Dedifferentiated amniotic fluid mesenchymal stem cell (primary cell): ENCODE results near the gene BRAP.
"Not testable (repeated sequence)": the region's sequence is repeated elsewhere in the genome, so short reads cannot be mapped to it uniquely, and the experiment has no call there.

Source experiments
- DNase-seq: peaks from one replicate; pipeline ENCODE4 v3.0.0-alpha.2; 2016; ENCODE audit errors: extremely low spot score

BRAP gene

DNA sequence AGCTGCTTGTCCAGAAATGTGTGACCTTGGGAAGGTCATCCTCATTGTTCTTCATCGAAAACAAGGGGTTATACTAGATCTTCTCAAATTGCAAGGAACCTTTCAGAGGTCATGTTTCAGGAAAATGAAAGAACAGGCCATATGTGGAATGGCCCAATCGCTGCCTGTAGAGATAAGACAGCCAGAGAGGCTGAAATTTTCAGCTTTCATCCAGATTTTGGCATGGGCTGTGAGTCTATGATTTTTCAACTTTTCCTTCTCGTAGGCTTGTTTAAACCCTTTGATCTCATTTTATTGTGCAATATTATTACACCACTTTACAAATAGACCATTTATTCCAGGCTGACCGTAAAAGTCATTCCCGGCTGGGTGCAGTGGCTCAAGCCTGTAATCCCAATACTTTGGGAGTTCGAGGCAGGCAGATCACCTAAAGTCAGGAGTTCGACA lies 69.6 kb downstream of the BRAP start:
- DNase-seq, result no peak

DNA sequence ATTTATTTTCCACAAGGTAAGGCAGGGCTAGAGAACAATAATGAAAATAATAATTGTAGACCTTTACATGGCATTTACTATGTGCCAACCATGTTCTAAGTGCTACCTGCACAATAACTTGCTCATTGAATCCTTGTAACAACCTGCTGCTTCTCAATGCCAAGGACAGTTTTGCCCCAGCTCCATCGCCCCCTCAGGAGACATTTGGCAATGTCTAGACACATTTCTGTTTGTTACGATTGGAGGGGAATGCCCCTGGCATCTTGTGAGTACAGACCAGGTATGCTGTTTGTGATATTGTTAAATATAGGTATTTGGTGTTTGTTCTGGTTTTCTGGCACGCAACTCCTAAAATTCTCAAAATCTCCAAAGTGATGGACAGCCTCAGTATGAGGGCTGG lies 78.5 kb downstream of the BRAP start:
- no peak for DNase-seq

DNA sequence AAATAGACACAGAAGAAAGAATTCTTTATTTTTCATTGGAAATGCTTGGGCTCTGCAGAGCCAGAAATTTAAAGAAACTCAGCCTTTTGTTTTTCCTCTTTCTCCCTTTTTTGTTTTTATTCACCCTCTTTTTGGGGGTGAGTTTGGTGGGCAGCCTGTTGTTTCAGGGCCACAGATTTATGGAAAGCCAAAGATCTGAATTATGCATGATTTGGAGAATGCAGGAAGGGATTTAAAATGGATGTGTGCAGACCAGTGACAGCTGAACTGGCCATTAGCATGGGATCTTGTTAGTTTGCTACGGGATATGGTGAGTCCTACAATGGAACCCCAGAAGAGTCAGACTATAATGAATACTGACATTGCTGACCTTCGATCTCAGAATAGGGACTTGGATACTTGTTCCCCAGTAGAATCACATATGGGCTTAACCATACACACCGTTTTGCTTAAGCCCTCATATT lies 79.0 kb downstream of the BRAP start:
- no peak for DNase-seq

DNA sequence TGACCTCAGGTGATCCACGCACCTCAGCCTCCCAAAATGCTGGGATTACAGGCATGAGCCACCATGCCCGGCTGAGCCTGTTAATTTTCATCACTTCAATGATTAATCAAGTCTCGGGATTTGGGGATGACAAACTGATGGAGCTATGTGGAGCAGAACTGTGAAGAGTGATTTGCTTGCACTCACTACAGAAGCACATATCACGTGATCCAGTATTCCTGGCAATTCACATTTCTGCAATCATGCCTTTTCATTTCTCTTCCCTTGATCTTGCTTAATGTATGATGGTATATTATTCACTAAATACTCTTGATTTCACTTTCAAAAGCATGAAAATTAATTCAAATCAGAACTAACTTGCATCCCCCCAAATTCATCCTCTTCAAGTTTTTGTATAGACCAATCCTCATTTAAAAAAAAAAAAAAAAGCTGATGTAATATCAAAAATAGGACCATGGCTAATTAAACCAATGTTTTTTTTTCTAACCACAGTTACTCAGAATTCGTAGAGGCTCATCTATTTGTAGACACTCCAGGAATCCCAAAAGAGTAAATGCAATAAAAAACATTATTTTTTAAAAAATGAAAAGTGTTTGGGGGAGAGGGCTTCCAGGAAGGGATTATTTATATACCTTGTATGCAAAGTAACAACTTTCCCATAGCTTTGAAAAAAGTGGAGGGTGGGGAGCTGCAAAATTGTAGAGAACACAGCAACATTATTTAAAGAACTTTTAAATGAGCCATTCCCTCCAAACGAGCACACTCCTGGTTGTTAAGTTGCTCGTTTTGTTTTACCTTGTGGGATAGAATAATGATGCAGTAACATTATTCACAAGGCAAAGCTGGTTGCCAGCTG lies 79.6 kb downstream of the BRAP start:
- DNase-seq, result no peak

DNA sequence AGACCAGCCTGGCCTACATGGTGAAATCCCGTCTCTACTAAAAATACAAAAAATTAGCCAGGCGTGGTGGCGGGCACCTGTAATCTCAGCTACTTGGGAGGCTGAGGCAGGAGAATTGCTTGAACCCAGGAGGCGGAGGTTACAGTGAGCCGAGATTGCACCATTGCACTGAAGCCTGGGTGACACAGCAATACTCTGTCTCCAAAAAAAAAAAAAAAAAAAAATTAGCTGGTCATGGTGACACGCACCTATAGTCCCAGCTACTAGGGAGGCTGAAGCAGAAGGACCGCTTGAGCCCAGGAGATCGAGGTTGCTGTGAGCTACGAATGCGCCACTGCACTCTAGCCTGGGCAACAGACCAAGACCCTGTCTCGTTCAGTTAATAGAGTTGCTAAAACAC lies 82.9 kb downstream of the BRAP start:
- not testable (repeated sequence) for DNase-seq

DNA sequence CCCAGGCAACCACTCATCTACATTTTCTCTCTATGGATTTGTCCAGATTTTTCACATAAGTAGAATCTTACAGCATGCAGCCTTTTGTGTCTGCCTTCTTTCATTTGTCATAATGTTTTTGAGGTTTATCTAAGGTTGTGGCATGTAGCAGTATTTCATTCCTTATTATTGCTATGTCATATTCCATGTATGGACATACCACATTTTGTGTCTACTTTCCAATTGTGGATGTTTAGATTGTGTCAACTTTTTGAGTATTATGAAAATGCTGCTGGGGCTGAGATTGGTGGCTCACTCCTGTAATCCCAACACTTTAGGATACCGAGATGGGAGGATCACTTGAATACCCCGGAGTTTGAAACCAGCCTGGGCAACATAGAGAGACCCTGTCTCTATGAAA lies 83.4 kb downstream of the BRAP start:
- DNase-seq, result no peak

DNA sequence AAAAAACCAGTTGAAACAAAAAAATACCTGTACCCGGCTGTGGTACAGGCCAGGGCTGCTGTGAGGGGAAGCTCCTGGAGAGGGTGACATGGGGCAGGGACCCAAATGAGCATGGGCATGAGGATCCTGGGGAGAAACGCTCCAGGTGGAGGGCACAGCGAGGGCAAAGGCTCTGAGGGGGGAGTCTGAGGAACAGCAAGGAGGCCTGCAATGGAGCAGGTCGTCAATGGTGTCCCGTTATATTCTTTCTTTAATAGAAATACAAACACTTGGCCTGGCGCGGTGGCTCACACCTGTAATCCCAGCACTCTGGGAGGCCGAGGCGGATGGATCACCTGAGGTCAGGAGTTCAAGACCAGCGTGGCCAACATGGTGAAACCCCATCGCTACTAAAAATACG lies 84.8 kb downstream of the BRAP start:
- not testable (repeated sequence) for DNase-seq

DNA sequence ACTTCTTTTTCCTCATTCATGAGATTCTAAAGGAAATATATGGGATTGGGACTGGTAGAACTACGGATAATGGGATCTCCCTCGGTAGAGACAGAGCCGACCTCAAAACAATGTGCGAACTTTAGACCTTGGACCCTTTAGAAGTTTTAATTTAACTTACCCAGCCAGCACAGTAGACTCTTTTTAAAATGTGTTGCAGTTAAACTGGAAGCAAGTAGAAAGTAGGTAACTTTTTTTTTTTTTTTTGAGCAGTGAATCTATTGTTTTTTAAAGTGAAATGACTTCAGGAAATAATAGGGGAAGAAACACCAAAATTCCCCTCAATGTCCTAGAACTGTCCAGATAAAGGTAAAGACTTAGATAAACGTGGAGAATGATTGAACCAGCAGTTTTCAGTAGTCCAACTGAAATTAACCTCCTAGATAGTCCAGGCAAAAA lies 85.5 kb downstream of the BRAP start:
- DNase-seq, result no peak

DNA sequence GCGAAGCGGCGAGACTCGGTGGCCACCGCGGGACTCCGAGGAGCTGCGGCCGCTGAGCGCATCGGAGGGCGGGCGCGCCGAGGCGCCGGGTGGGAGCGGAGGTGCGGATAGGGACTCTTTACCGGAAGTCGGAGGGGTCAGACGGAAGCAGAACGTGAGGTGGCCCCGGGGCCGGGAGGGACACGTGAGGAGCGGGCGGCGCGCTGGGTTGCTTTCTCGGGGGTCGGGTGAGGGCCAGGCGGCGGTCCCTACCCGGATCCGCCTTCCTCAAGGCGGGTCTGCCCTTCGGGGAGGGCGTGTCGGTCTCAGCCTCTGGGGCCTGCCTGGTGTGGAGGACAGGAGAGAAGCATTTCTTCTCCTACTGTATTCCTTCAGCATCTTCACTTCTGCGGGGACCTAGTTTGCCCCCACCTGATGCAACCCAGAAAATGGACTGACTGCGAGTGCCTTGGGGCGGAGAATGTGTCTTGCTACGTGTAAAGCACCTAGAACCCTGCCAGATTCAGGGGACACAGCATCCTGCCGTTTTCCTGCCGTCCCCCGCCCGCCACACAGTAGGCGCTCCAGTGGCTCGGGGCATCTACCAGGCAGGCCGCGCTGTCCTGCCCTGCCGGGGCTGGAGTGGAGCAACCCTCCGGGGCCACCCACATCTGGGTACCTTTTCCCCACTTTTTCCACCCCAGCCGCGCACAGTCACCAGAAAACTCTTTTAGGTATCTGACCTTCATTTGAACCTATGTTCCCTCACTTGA lies 86.1 kb downstream of the BRAP start:
- DNase-seq, result peak; percentile 88

DNA sequence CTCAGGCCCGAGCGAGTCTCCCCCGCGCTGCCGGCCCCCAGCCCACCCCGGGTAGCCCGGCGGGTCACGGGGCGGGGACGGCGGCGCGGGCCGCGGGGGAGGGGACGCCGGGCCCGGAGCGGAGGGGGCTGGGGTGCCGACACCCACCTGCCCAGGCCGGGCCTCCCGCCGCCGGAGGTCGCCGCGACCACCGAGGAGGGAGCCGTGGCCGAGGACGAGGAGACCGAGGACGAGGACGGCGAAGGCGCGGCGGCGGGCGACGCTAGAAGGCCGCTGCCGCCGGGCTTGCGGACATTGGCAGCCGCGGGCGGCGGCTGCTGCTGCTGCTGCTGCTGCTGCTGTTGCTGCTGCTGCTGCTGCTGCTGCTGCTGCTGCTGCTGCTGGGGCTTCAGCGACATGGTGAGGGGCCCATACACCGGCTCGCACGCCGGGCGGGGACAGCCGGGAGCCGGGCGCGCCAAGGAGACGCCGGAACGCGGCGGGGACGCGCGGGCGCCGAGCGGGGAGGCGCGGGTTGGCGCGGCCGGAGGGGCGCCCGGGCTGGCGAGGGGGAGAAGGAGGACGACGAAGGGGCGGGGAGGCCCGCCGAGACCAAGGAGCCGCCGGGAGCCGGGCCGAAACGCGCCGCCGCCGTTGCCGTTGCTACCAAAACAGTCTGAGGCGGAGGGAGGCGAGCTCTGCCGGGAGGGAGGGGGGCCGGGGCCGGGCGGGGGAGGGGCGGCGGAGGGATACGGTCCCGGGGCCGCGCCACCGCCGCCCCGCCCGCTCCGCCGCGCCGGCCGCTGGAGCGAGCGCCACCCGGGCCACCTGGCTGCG lies 86.9 kb downstream of the BRAP start, which contains the start of gene ATXN2:
TSS of gene ATXN2 (minus strand) at position 679 of the 816 bp plus-strand sequence. CDS start at position 398, 281 bp downstream.
- DNase-seq, result peak; percentile 26

DNA sequence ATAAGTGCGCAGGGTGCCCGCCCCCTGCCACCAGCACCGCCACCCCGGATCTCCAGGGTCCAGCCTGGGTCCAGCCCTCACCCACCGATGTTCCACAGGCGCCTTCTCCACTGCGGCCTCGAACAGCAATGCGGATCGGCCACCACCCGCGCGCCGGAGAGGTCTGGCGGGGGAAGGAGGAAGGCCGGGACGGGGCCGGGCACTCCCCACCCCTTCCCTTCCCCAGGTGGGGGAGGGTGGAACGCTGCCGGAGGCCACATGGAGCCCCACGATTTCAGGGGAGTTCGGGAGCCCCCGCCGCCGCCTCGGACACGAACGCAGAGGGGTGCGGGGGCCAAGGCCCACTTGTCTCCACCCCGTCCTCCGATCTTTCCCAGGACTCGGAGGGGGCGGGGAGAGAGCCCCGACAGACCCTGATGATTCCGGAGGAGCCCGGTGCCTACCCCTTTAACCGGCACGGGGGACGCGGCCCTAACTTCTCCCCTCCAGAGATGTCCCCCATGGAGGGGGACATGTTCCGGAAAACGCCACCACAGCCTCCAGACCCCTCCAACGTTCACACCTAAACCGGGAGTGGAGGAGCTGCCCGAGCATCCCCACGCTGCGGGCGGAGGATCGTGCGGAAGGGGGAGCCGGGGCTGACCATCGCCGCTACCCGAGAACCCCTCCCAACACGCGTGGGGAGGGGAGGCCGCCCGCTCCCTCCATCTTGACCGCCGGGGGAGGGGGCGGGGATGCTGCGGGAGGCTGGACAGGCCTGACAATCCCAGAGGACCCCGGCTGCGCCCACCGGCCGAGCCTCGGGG lies 87.7 kb downstream of the BRAP start:
- DNase-seq, result no peak

DNA sequence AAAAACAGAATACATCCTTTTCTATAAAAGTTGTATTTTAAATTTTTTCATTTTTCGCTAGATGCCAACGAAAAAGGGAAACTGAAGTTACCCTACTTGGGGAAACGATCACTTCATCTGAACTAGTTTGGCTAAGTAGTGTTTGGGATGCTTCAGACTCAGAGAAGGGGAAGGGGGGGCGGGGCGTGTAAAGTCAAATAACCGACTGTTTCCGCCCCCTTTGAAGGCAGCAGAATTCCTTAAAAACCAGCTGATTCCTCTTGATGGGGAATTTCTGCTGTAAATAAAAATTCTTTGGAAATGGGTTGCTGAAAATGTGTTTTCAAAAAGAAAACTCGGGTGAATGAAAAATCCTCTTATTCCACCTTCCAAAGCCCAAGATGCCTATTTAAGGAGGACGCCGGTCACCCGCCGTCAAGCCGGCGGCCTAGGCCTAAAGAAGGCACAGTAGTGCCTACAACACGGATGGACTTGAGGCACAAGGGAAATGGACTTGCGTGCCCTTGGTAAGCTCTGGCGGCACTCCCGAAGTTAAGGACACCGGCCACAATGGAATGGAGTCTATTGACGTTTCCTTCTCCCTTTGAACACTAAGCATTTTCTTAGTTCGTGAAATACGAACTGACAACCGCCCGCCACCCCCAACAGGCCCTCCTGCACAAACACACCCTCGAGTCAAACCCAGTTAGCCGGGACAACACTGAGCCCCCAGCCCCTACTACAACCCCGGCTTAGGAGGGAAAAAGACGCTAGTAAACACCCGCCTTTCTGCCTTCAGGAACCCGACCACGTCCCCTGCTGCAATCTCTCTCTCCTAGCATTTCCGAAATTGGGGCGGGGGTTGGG lies 88.5 kb downstream of the BRAP start:
- DNase-seq, result peak; percentile 56

DNA sequence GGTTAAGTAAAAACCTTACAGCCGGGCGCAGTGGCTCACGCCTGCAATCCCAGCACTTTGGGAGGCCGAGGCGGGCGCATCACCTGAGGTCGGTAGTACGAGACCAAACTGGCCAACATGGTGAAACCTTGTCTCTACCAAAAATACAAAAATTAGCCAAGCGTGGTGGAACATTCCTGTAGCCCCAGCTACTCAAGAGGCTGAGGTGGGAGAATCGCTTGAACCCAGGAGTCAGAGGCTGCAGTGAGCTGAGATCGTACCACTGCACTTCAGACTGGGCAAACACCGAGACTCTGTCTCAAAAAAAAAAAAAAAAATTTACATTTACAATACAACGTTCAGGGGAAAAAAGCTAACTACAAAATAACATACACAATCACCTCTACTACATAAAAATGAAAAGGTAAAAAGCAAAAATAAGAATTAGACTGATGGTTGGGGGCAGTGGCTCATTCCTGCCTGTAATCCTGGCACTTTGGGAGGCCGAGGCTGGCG lies 90.4 kb downstream of the BRAP start:
- not testable (repeated sequence) for DNase-seq
